GM10248 (cell line): ENCODE measurements around the gene HSP90AB1.

Experiments
- CTCF ChIA-PET: fragments of 300-600 bp; sonication (Branson Sonifier 250); formaldehyde crosslinking; extraction: SDS; loops from one replicate; lab custom pipeline; 2021; ENCODE audit warnings: antibody characterized with exemption; lab: Yijun Ruan, JAX
- POLR2A ChIA-PET: fragments of 350-650 bp; sonication (Branson Sonifier 250); formaldehyde crosslinking; extraction: SDS; loops from one replicate; lab custom pipeline; 2020; ENCODE audit warnings: antibody characterized with exemption; lab: Yijun Ruan, JAX
- DNase-seq: peaks from one replicate; pipeline ENCODE4 v3.0.0; 2012; ENCODE audit errors: extremely low spot score
- TF ChIP-seq, protein P1 (sequence below): IDR thresholded peaks from 2 replicates; pipeline ENCODE4 v1.5.1; 2012; ENCODE audit warnings: mild to moderate bottlenecking, low read depth; ENCODE audit errors: extremely low read depth, missing control alignments, control extremely low read depth

The HSP90AB1 gene

DNA sequence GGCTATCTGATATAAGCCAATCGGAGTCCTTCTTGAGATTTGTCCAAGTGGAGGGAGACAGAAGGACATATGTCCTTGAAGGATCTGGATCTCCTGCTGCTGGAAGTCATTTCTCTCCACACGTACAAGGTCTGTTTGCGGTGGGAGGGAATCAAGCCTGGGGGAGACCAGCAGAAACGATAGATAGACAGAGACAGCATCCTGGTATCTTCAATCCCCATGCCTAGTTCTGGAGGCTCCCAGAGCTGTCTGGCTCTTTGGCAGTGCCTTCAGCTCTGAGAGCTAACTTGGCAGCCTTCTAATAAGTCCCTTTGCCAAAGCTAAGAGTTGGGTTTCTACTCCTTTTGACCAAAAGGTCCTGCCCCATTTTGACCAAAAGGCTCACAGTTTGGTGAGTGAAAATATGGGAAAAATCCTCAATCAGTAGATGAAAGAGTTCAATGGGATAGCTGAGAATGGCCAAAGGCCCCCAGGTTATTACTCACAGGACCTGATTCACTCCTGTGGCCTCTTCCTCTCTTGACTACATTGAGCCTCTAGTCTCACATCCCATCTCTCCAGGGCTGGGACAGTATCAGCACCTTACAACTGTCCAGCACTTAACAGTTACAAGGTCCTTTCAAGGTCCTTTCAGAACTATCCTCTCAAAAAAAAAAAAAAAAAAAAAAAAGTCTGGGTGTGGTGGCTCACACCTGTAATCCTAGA is 45.9 kb downstream of the HSP90AB1 start:
- TF ChIP-seq, protein P1, sequence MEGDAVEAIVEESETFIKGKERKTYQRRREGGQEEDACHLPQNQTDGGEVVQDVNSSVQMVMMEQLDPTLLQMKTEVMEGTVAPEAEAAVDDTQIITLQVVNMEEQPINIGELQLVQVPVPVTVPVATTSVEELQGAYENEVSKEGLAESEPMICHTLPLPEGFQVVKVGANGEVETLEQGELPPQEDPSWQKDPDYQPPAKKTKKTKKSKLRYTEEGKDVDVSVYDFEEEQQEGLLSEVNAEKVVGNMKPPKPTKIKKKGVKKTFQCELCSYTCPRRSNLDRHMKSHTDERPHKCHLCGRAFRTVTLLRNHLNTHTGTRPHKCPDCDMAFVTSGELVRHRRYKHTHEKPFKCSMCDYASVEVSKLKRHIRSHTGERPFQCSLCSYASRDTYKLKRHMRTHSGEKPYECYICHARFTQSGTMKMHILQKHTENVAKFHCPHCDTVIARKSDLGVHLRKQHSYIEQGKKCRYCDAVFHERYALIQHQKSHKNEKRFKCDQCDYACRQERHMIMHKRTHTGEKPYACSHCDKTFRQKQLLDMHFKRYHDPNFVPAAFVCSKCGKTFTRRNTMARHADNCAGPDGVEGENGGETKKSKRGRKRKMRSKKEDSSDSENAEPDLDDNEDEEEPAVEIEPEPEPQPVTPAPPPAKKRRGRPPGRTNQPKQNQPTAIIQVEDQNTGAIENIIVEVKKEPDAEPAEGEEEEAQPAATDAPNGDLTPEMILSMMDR, result no peak
- CTCF ChIA-PET, result interaction anchor here (1.1 to 2.6 kb wide), 5 partner anchors 9 to 46 kb away, joined by 5 to 11 read pairs (median 10); partner anchors contain the start of gene AARS2
- POLR2A ChIA-PET, result interaction anchor here (0.7 kb wide), 1 partner anchor 43 kb away, joined by 6 read pairs; no protein-coding TSS in a partner anchor

DNA sequence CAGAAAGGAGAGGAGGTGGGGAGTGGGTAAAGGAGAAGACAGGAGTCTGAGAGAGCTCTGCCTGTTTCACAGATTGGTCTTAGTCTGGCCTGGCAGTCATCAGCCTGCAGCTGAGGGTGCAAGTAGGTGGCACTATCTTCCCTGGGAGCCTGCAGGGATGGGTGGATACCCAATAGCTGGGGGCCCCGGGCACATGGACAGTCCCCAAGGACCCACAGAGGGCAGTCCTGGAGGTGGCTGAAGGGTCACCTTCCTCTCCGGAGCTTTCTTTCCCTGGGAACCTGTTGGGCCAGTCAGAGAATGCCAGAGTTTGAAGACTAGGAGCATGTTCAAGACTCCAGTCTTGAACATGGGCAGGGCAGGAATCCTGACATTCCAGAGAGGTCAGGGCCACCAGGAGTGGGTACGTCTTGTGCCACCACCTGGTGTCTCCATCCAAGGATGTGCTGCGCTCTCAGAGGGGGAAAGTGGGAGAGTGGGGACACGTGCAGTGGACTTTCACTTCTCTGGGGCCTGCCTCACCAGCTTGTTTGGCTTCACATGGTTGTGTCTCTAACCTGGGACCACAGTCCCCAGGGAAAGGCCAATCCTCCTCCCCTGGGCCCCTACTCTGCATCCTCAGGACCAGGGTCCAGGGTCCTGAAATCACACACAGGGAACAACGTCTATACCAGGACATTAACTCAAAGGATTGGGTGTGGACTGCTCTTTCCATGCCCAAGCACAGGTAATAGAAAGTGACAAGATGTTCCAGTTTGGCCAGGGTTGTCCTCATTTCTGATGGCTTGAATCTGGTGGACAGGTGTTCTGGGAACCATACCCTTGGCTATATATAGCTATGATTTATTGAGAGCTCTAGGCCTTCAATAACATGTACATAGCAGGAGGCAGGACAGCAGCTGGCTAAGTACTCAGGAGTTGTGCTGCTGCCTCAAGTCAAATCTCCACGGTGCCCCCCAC is 48.2 kb downstream of the HSP90AB1 start:
- POLR2A ChIA-PET, result interaction anchor here (0.8 to 1.3 kb wide), 2 partner anchors 10 to 48 kb away, joined by 3 read pairs; partner anchors contain the start of gene HSP90AB1
- TF ChIP-seq, protein P1, result no peak
- DNase-seq, result no peak
- CTCF ChIA-PET, result interaction anchor here (1.0 to 5.1 kb wide), 13 partner anchors 9 to 134 kb away, joined by 3 to 34 read pairs (median 5); partner anchors contain the start of genes AARS2 and SLC35B2

More for the DNA sequence above, 45.9 kb downstream of the HSP90AB1 start:
- no peak for DNase-seq

GRCh38 chr6:44297063-44298038 is 50.5 kb downstream of the HSP90AB1 start:
- POLR2A ChIA-PET, result interaction anchor here (0.6 kb wide), 1 partner anchor 1572 kb away, joined by 3 read pairs; no protein-coding TSS in a partner anchor
- CTCF ChIA-PET, result interaction anchor here (1.3 to 5.1 kb wide), 9 partner anchors 8 to 41 kb away, joined by 3 to 34 read pairs (median 8); partner anchors contain the start of genes AARS2 and TMEM151B
- DNase-seq, result peak; percentile 41
- TF ChIP-seq, protein P1, result no peak

DNA sequence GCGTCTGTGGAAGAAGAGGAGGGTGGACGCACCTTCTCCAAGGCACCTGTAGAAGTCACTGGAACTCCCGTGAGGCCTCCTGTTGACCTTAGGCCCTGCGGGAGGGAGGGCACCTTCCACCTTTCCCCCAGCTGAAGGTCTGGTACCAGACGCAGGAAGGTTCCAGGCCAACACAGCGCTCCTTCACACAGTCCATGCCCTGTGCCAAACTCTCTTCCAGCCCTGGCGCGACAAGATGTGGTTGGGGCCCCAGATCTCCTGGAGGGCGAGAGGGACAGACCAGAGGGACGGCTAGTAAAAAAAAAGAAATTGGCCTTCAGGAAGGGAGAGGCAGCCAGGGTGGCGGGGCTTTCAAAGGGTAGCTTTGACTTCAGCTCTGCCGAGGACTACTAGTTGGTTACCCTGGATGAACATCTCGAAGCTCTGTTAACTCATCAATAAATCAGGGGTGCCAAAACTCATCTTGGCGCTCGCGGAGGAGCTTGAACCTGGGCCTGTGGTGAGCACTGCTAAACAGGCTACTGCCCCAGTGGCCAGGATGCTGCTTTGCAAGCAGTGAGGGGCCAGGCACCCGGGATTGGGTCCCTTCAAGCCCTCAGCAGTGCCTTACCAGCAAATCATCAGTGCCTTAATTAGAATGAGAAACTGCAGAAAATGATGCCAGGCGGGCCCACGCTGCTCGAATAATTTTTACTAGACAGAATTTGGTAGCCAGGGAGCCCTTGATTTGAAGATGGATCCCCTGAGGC is 51.3 kb downstream of the HSP90AB1 start:
- DNase-seq, result no peak
- TF ChIP-seq, protein P1, result no peak
- POLR2A ChIA-PET, result no interaction called here
- CTCF ChIA-PET, result interaction anchor here (1.3 to 5.1 kb wide), 5 partner anchors 10 to 30 kb away, joined by 3 to 34 read pairs (median 5); partner anchors contain the start of genes AARS2 and TMEM151B

DNA sequence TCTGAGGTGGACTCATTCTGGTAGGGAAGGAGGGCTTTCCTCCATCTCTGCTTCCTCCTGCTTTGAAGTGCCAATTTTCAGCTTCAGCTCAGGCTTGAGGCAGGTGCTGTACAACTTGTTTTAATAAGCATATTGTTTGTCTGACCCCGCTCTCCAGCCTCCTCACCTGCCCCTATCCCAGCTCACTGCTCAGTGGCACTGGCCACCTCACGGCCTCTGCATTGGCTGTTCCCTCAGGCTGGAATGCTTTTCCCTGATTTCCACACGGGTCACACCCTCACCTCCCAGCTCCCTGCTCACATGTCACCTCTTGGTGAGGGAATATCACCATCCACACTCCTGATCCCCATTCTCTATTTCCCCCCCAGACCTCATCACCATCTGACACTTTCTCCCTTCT is 52.0 kb downstream of the HSP90AB1 start:
- TF ChIP-seq, protein P1, result no peak
- ChIA-PET CTCF (interaction anchor here (1.5 to 5.1 kb wide), 4 partner anchors 10 to 31 kb away, joined by 5 to 34 read pairs (median 8); partner anchors contain the start of genes AARS2 and TMEM151B), POLR2A (interaction anchor here (0.9 kb wide), 1 partner anchor 14 kb away, joined by 3 read pairs; the partner anchor contains the start of gene AARS2)
- no peak for DNase-seq
